Activated T-helper 2 cell treated with anti-CD3 and anti-CD28 coated beads, Interferon-gamma antibody, Interleukin-2, Interleukin-4, amounts not matched to agents 10 μg/mL and 5 μg/mL and 100 μg/mL, durations not matched to agents 14 hours and 24 hours and 36 hours (primary cell): ENCODE data around the gene MT1G. TPM values are rescaled to one million over a fixed set of nuclear protein-coding genes. Genes with fewer than 3 reads are reported as not detected.
"Not testable (repeated sequence)": the region's sequence is repeated elsewhere in the genome, so short reads cannot be mapped to it uniquely, and the experiment has no call there.

Experiments
- DNase-seq: peaks from one replicate; pipeline ENCODE4 v3.0.0; 2021; ENCODE audit warnings: low spot score
- H3K27ac Mint-ChIP-seq: one replicate; pipeline ENCODE4 v1.8.0; 2021; ENCODE audit warnings: mixed read lengths
- H3K27me3 Mint-ChIP-seq: one replicate; pipeline ENCODE4 v1.8.0; 2021; ENCODE audit warnings: low read depth, mixed read lengths
- H3K36me3 Mint-ChIP-seq: one replicate; pipeline ENCODE4 v1.8.0; 2021; ENCODE audit warnings: low read depth, mixed read lengths
- H3K4me1 Mint-ChIP-seq: one replicate; pipeline ENCODE4 v1.8.0; 2021; ENCODE audit warnings: low read depth, mixed read lengths
- H3K4me3 Mint-ChIP-seq: one replicate; pipeline ENCODE4 v1.8.0; 2021; ENCODE audit warnings: low read depth, mild to moderate bottlenecking, moderate library complexity, mixed read lengths
- H3K9me3 Mint-ChIP-seq: one replicate; pipeline ENCODE4 v1.8.0; 2021; ENCODE audit warnings: mixed read lengths
- intact Hi-C: fragments of 100-400 bp; cut with micrococcal nuclease; formaldehyde crosslinking; loops from one replicate; pipeline ENCODE4 v1.15.1; 2023
- total RNA-seq: library from RNA; stranded (reverse); gene quantifications from 2 replicates; pipeline ENCODE4 v1.2.3, GENCODE V29; 2022

MT1G gene
- total RNA-seq, 1 donor from 2014 or later, result 21.1 TPM

GRCh38 chr16:56626685-56627084 lies 41.2 kb downstream of the MT1G start:
- H3K27me3 Mint-ChIP-seq, result peaks cover 17% of the 10 kb centered on the region
- H3K4me1 Mint-ChIP-seq, result peaks cover 26% of the 10 kb centered on the region
- DNase-seq, result no peak
- no peaks in the 10 kb centered on the region for H3K9me3 Mint-ChIP-seq
- intact Hi-C loops, result loop anchor here (5.0 kb wide), 1 partner anchor 49 kb away; no protein-coding TSS in a partner anchor
- H3K4me3 Mint-ChIP-seq, result peak overlapping the region; percentile 94
- H3K36me3 Mint-ChIP-seq, result peaks cover 7% of the 10 kb centered on the region
- H3K27ac Mint-ChIP-seq, result no peak overlapping the region

- Mint-ChIP-seq H3K4me3 (peak overlapping the region; percentile 94), H3K9me3 (no peaks in the 10 kb centered on the region), H3K36me3 (peaks cover 7% of the 10 kb centered on the region), H3K27me3 (peaks cover 11% of the 10 kb centered on the region), H3K4me1 (peaks cover 25% of the 10 kb centered on the region), H3K27ac (peak overlapping the region; percentile 93)
- DNase-seq, result no peak
- intact Hi-C loops, result loop anchor here (1.0 to 5.0 kb wide), 4 partner anchors 9 to 49 kb away; partner anchors contain the start of gene MT2A
Observed at GRCh38 chr16:56625943-56626654, 41.8 kb downstream of the MT1G start.

- intact Hi-C loops, result loop anchor here (1.0 to 5.0 kb wide), 4 partner anchors 8 to 48 kb away; partner anchors contain the start of gene MT2A
- H3K27ac Mint-ChIP-seq, result peak within 1 kb of the TSS; percentile 95
Observed at GRCh38 chr16:56625140-56625942, 42.5 kb downstream of the MT1G start, which contains the start of gene MT1E. MT1E (plus strand) TSS chr16:56625781; CDS start chr16:56625852, 71 bp downstream.

GRCh38 chr16:56623637-56624036 lies 44.2 kb downstream of the MT1G start:
- Mint-ChIP-seq H3K9me3 (no peaks in the 10 kb centered on the region), H3K4me1 (peaks cover 24% of the 10 kb centered on the region), H3K27ac (no peak overlapping the region), H3K27me3 (peaks cover under 1% of the 10 kb centered on the region), H3K4me3 (no peak overlapping the region), H3K36me3 (peaks cover 7% of the 10 kb centered on the region)
- DNase-seq, result no peak
- intact Hi-C loops, result no loop called here

More at GRCh38 chr16:56625140-56625942, 42.5 kb downstream of the MT1G start, which contains the start of gene MT1E:
- DNase-seq, result peak; percentile 67
- Mint-ChIP-seq H3K4me1 (peaks cover 24% of the 10 kb centered on the region), H3K27me3 (peaks cover 5% of the 10 kb centered on the region), H3K4me3 (peak within 1 kb of the TSS; percentile 94), H3K9me3 (no peaks in the 10 kb centered on the region), H3K36me3 (peaks cover 7% of the 10 kb centered on the region)

GRCh38 chr16:56623184-56623583 lies 44.7 kb downstream of the MT1G start:
- DNase-seq, H3K4me3 Mint-ChIP-seq, intact Hi-C loops, H3K36me3 Mint-ChIP-seq, H3K9me3 Mint-ChIP-seq, H3K27ac Mint-ChIP-seq, H3K27me3 Mint-ChIP-seq: not testable (repeated sequence)
- peaks cover 24% of the 10 kb centered on the region for H3K4me1 Mint-ChIP-seq

- peaks cover 31% of the 10 kb centered on the region for H3K4me1 Mint-ChIP-seq
- H3K4me3 Mint-ChIP-seq, H3K27ac Mint-ChIP-seq, H3K36me3 Mint-ChIP-seq, intact Hi-C loops, H3K27me3 Mint-ChIP-seq, H3K9me3 Mint-ChIP-seq, DNase-seq: not testable (repeated sequence)
Observed at GRCh38 chr16:56621665-56622445, 46.0 kb downstream of the MT1G start.

GRCh38 chr16:56620339-56620897 lies 47.4 kb downstream of the MT1G start:
- intact Hi-C loops, result no loop called here
- H3K4me3 Mint-ChIP-seq, result no peak overlapping the region
- peaks cover 31% of the 10 kb centered on the region for H3K4me1 Mint-ChIP-seq
- no peak overlapping the region for H3K27ac Mint-ChIP-seq
- no peaks in the 10 kb centered on the region for H3K9me3 Mint-ChIP-seq
- H3K36me3 Mint-ChIP-seq, result peaks cover 5% of the 10 kb centered on the region
- no peaks in the 10 kb centered on the region for H3K27me3 Mint-ChIP-seq
- no peak for DNase-seq

- no peaks in the 10 kb centered on the region for H3K9me3 Mint-ChIP-seq
- H3K4me3 Mint-ChIP-seq, result peak overlapping the region; percentile 87
- peaks cover 45% of the 10 kb centered on the region for H3K4me1 Mint-ChIP-seq
- DNase-seq, result no peak
- no peak overlapping the region for H3K27ac Mint-ChIP-seq
- intact Hi-C loops, result loop anchor here (10.0 kb wide), 2 partner anchors 327 to 397 kb away; no protein-coding TSS in a partner anchor
- no peaks in the 10 kb centered on the region for H3K27me3 Mint-ChIP-seq
- H3K36me3 Mint-ChIP-seq, result no peaks in the 10 kb centered on the region
Observed at GRCh38 chr16:56618138-56618537, 49.7 kb downstream of the MT1G start.

GRCh38 chr16:56617212-56618085 lies 50.4 kb downstream of the MT1G start:
- no peaks in the 10 kb centered on the region for H3K27me3 Mint-ChIP-seq
- peak overlapping the region; percentile 87 for H3K4me3 Mint-ChIP-seq
- intact Hi-C loops, result loop anchor here (1.0 to 10.0 kb wide), 5 partner anchors 8 to 397 kb away; partner anchors contain the start of genes MT1E and MT2A
- no peaks in the 10 kb centered on the region for H3K36me3 Mint-ChIP-seq
- peak; percentile 64 for DNase-seq
- peaks cover 48% of the 10 kb centered on the region for H3K4me1 Mint-ChIP-seq
- peak overlapping the region; percentile 68 for H3K27ac Mint-ChIP-seq
- no peaks in the 10 kb centered on the region for H3K9me3 Mint-ChIP-seq
